22Rv1 (cell line): Measurements from ENCODE around the gene APOC3.

ENCODE experiments used
- H3K27ac ChIP-seq: fragments of 450-650 bp; 2 replicates; pipeline ENCODE4 v1.5.1; 2017
- CTCF ChIP-seq: fragments of 450-650 bp; IDR thresholded peaks from 2 replicates; pipeline ENCODE4 v1.5.1; 2017; ENCODE audit warnings: mild to moderate bottlenecking
- ZFX ChIP-seq: fragments of 450-650 bp; IDR thresholded peaks from 2 replicates; pipeline ENCODE4 v1.6.1; 2017; ENCODE audit warnings: antibody characterized with exemption, borderline replicate concordance

The APOC3 gene

GRCh38 chr11:116838321-116839084, 8.8 kb downstream of the APOC3 start:
- H3K27ac ChIP-seq: no peak overlapping the region
- TF ChIP-seq CTCF (no peak), ZFX (no peak)

GRCh38 chr11:116840224-116840745, 10.6 kb downstream of the APOC3 start:
- TF ChIP-seq CTCF (peak; percentile 8; the same call in 1 of the 2 replicates), ZFX (no peak)
- no peak overlapping the region for H3K27ac ChIP-seq

GRCh38 chr11:116840746-116841296, 11.1 kb downstream of the APOC3 start:
- no peak for TF ChIP-seq CTCF
- no peak for TF ChIP-seq ZFX
- no peak overlapping the region for H3K27ac ChIP-seq

GRCh38 chr11:116842117-116842516, 12.4 kb downstream of the APOC3 start:
- no peak overlapping the region for H3K27ac ChIP-seq
- no peak for TF ChIP-seq CTCF
- TF ChIP-seq ZFX: no peak

- TF ChIP-seq ZFX: no peak
- TF ChIP-seq CTCF: no peak
- no peak overlapping the region for H3K27ac ChIP-seq
These were observed 13.2 kb downstream of the APOC3 start for GRCh38 chr11:116842909-116843308.

- no peak for TF ChIP-seq CTCF
- no peak for TF ChIP-seq ZFX
- H3K27ac ChIP-seq: no peak overlapping the region
These were observed 14.0 kb downstream of the APOC3 start for GRCh38 chr11:116843661-116844060.

GRCh38 chr11:116844722-116845121, 15.0 kb downstream of the APOC3 start:
- TF ChIP-seq ZFX: no peak
- TF ChIP-seq CTCF: no peak

More at GRCh38 chr11:116844722-116845121, 15.0 kb downstream of the APOC3 start:
- H3K27ac ChIP-seq: no peak overlapping the region
